Measurements from ENCODE around the gene CCNK. TPM values are rescaled to one million over a fixed set of nuclear protein-coding genes. Genes with fewer than 3 reads are reported as not detected.

Gene CCNK
- total RNA-seq, 1 donor from 2014 or later = 48.2 TPM

- no peak for DNase-seq (ENCODE audit: low spot score)
Measured at GRCh38 chr14:99465288-99465687, 15.9 kb upstream of the CCNK start.

- no peak for DNase-seq (ENCODE audit: low spot score)
Measured at GRCh38 chr14:99466758-99467157, 14.5 kb upstream of the CCNK start.

DNA sequence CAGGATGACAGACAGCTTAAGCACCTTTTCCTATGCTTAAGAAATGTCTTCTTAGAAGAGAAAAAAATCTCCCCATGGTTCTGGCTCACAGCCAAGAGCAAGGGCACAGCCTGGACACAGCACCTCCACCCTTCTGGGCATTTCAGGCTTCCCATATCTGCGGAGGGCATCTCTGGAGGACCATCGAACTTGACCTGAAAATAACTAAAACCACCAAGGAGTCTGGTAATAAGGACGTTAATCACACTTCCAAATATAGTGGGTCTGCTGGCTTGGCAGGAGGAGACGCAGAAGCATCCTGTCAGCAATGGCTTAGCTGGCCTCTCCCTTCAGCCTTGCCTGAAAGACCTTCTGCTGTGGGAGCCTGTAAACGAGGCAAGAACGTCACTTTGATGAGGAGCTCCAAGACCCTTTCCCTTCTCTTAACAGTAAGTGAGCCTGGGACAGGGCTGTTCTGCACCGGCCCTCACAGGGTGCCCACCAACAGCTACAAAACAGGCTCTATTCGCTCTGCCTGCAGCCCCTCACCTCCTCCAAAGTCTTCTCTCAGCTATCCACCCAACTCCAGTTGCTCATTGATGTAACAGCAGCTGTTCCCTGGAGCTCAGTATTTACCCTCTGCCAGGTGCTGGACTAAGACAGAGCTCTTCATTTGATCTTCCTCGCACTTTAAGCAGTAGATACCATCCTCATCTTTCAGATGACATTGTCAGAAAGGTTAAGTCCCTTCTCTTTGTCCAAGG, 13.7 kb upstream of the CCNK start:
- DNase-seq (ENCODE audit: low spot score) = no peak

GRCh38 chr14:99468081-99468480, 13.1 kb upstream of the CCNK start:
- DNase-seq (ENCODE audit: low spot score) = no peak

GRCh38 chr14:99468836-99469592, 12.2 kb upstream of the CCNK start:
- no peak for DNase-seq (ENCODE audit: low spot score)

DNA sequence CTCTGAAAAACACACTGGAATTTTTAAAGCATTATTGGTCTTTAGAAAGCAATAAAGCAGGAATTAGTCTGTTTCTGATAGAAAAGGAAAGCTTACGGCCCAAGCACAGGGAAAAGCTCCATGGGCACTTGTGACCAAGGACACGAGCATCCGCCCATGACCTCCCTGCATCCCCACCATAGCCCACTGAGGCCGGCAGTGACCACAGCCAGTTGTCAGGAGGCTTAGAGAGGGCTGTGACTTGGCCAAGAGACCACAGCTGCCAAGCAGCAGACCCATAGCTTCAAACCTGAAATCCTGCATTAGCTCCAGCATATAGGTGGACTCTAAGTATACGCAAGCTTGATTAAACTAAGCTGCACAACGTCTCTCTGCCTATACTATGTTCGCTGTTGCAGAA, 9.5 kb upstream of the CCNK start:
- no peak for DNase-seq (ENCODE audit: low spot score)

DNA sequence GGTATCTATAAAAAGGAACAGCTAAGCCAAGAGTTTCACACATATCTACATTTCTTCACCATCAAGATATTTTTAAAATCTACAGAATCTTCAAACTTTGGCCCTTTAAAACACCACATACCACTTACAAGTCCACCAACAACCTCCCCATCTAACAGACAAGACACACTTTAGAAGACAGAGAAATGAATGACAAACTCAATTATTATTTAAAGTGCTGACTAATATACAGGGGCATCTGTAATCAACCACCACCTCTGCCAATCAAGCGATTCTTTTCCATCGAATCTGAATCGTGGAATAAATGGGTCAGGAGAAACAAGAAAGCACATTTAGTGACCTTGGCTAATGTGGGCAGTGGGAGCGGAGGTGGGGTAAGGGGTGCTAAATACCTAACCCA, 8.3 kb upstream of the CCNK start:
- DNase-seq (ENCODE audit: low spot score) = no peak

- DNase-seq (ENCODE audit: low spot score) = no peak
Measured at GRCh38 chr14:99473458-99473857, 7.8 kb upstream of the CCNK start.

DNA sequence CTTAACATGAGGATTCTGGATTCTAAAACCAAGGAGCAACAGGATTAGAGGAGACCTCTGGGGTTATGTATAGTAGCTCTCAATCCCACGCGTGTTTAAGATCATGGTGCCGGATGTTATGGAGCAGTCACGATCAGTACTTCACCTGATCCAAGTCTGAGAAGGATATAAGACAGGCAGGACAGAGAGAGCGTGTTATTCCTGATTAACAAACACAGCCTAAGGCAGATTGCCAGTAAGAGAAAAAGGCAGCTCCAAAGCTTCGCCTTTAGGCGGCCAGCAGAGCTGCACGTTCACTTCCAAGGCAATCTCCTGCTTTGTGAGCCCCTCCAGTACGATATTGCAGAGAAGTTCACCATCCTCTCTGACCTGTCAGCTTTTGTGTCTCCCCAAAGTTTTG, 6.0 kb upstream of the CCNK start:
- no peak for DNase-seq (ENCODE audit: low spot score)

DNA sequence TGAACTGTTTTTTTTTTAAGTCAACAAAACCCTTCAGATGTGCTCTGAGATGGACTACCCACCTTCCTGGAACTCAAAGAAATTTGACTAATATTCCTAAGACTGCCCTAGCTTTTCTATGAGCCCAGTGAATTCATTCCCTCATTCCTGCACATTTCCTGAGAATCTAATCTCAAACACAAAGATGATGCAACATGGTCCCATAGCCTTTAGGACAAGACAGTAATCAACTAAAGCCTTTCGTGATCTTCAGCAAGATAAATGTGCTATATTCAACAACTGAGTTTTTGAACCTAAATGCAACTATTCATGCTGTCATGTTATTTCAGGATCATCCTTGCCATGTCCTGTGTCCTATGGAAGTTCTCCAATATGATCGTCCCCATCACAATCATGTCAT, 5.5 kb upstream of the CCNK start:
- DNase-seq (ENCODE audit: low spot score) = no peak

GRCh38 chr14:99476864-99477263, 4.3 kb upstream of the CCNK start:
- no peak for DNase-seq (ENCODE audit: low spot score)

- DNase-seq (ENCODE audit: low spot score) = no peak
Measured at GRCh38 chr14:99478128-99478527, 3.1 kb upstream of the CCNK start.

GRCh38 chr14:99479160-99479905, 1.9 kb upstream of the CCNK start:
- no peak for DNase-seq (ENCODE audit: low spot score)

- DNase-seq (ENCODE audit: low spot score) = no peak
Measured at GRCh38 chr14:99479906-99480869, 1.0 kb upstream of the CCNK start, which contains the start of gene SETD3. TSS of gene SETD3 (minus strand) at chr14:99480859. CDS start at chr14:99465805, 15,054 bp downstream.

DNA sequence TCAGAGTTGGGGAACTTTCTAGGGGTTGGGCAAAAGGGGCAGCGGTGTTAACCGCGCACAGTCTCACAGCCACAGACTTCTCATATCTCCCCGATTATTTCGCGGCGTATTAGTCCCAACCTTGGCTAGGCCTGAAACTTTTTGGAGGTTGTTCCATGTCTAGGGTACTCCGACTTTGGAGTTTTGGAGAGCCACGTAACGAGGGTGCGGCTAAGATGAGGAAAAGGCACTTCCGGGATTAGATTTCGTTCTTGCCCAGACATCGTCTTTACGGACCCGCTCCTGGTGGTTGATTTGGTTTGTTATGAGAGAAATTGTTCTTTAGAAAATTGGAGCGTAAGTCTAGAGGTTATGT, 513 bp downstream of the CCNK start:
- DNase-seq (ENCODE audit: low spot score) = no peak

DNA sequence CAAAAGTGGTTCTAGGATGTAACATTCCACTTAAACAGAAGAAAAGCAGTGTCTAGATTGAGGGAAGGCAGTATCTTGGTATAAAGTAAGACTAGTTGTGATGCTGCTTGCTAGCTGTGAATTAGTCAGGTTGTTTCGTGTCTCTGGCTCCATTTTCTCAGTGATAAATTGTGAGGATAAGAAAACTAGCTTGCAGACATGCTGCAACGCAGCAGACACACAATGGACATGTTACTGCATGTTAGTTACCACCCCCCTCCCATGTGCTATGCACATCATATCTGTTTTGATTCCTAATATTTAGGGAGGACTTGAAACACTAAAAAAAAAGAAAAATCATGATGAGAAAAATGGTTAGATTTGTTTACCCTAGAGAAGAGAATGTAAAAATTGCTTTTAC, 2.9 kb downstream of the CCNK start:
- no peak for DNase-seq (ENCODE audit: low spot score)

DNA sequence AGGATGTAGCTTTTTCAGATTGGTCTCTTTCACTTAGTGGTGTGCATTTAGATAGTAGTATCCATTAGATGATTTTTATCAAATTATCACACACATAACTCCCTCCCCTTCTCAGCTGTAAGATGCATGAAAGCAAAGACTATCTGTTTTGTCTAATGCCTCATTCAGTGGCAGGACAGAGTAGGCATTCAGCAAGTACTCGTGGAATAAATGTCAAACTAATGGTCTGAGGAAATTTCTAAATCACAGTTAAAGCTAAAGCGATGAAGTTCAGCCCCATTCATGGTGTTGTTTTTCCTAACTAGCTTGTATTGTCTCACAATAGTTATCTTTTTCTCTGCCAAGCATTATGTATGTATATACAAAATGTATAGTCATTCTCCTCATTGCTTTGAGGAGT, 16.1 kb downstream of the CCNK start:
- no peak for DNase-seq (ENCODE audit: low spot score)

DNA sequence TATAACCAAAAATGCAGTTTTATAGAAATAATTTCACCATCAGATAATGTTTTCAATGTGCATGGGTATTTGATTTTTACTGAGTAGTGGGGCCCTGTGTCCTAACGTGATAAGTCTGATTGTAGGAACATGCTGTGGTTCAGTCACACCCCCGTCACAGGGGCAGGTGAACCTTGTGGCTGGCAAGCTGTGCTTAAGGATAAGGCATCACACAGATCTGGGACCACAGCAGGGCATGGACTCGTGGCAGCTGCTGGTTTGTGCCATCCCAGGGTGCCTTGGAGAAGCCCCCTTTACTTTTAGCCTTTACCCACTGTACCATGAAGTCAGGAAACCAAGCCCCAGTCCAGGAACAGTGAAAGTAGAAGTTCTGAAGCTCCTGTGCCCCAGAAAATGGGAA, 16.7 kb downstream of the CCNK start:
- DNase-seq (ENCODE audit: low spot score) = no peak

DNA sequence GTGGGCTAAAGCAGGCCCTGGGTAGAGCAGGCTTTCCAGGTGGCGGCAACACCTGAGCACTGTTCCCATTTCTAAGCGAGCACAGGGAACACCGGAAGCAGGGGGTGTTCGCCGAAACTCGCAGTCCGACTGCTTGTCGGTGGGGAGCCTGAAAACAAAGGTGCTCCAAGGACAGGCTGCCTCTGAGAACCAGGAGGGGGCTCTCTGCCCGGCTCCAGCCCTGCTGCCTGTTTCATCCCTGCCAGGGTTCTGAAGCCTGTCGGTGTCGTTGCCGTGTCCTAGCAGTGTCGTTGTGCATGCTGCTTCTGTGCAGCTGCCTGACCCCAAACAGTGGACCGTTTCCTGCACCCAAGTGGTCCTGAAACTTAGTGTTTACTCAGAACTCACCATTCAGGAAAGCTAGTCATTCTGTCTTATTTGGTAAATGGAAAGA, 21.8 kb downstream of the CCNK start:
- DNase-seq (ENCODE audit: low spot score) = no peak

DNA sequence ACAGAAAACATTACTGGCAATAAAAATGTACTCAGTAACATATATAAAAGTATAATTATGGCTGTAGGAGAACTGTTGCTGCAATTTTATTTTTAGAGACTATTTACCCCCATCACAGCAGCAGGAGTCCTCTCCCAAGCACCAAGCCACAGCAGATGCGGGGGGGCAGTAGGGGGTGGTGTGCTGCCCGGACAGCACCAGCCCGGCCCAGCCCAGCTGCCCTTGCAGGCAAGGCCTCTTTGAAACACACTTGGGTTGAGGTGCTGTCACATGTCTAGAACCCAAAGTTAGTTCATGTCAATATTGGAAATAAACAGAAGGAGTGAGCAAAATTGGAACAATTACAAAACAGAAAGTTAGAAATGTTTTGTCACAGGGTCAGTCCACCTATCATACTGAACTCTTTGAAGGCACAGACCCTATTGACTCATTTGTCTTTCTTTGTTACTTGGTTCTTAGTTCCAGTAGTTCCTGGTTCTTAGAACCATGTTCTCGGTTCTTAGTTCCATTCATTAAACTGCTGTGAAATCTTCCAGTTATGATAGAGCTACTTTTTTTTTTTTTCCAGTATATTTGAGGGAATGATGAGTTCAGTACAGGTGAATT, 22.7 kb downstream of the CCNK start:
- DNase-seq (ENCODE audit: low spot score) = no peak

GRCh38 chr14:99505089-99505488, 23.9 kb downstream of the CCNK start:
- no peak for DNase-seq (ENCODE audit: low spot score)

Measured in mesenteric fat pad (tissue), 1 donor.